GM19468 (cell line): Measurements from ENCODE around the gene IRS2.
"Not testable (repeated sequence)": the region's sequence is repeated elsewhere in the genome, so short reads cannot be mapped to it uniquely, and the experiment has no call there.

Source experiments
- ATAC-seq: cut with Tn5 transposase; IDR thresholded peaks from one replicate; pipeline ENCODE4 v1.9.1; 2021; ENCODE audit warnings: mild to moderate bottlenecking, moderate library complexity, moderate number of reproducible peaks; ENCODE audit not compliant: unreplicated experiment; ENCODE audit errors: extremely low read depth

IRS2 gene

GRCh38 chr13:109786457-109787134 is at the start of gene IRS2:
Gene IRS2, minus strand, starts transcription at chr13:109786583. Its CDS starts 530 bp downstream, at chr13:109786053.
- ATAC-seq: peak; percentile 96

GRCh38 chr13:109834973-109835720 is 48.8 kb upstream of the IRS2 start:
- no peak for ATAC-seq

- ATAC-seq: no peak
Observed at GRCh38 chr13:109833940-109834339, 47.6 kb upstream of the IRS2 start.

- no peak for ATAC-seq
Observed at GRCh38 chr13:109833071-109833470, 46.7 kb upstream of the IRS2 start.

GRCh38 chr13:109828591-109829316 is 42.4 kb upstream of the IRS2 start:
- not testable (repeated sequence) for ATAC-seq

- not testable (repeated sequence) for ATAC-seq
Observed at GRCh38 chr13:109823201-109823600, 36.8 kb upstream of the IRS2 start.

- no peak for ATAC-seq
Observed at GRCh38 chr13:109821103-109821502, 34.7 kb upstream of the IRS2 start.

GRCh38 chr13:109819874-109820273 is 33.5 kb upstream of the IRS2 start:
- no peak for ATAC-seq

GRCh38 chr13:109818886-109819285 is 32.5 kb upstream of the IRS2 start:
- ATAC-seq: no peak

GRCh38 chr13:109817591-109818535 is 31.5 kb upstream of the IRS2 start:
- ATAC-seq: no peak

GRCh38 chr13:109816808-109817203 is 30.4 kb upstream of the IRS2 start:
- ATAC-seq: no peak

GRCh38 chr13:109816112-109816807 is 29.9 kb upstream of the IRS2 start:
- ATAC-seq: no peak

GRCh38 chr13:109815651-109816050 is 29.3 kb upstream of the IRS2 start:
- ATAC-seq: no peak

- ATAC-seq: no peak
Observed at GRCh38 chr13:109813663-109814062, 27.3 kb upstream of the IRS2 start.

GRCh38 chr13:109812382-109812781 is 26.0 kb upstream of the IRS2 start:
- no peak for ATAC-seq

- ATAC-seq: no peak
Observed at GRCh38 chr13:109810761-109811510, 24.6 kb upstream of the IRS2 start.

GRCh38 chr13:109809216-109809932 is 23.0 kb upstream of the IRS2 start:
- no peak for ATAC-seq

GRCh38 chr13:109807345-109807744 is 21.0 kb upstream of the IRS2 start:
- no peak for ATAC-seq
